ENCODE data around the gene SH3RF1. TPM values are rescaled to one million over a fixed set of nuclear protein-coding genes. Genes with fewer than 3 reads are reported as not detected.

The SH3RF1 gene
- total and polyA plus RNA-seq, 11 donors = 1.7 to 17.2 (median 8.9) TPM

GRCh38 chr4:169144061-169144600 is 126.6 kb downstream of the SH3RF1 start:
- Histone ChIP-seq H3K4me3 (no peak overlapping the region), H3K27ac (no peak overlapping the region), H3K36me3 (peaks cover 0 to 4% (median 0%) of the 10 kb centered on the region in 9 donors), H3K9me3 (no peaks in the 10 kb centered on the region), H3K27me3 (no peaks in the 10 kb centered on the region), H3K4me1 (peaks cover 0 to 3% (median 0%) of the 10 kb centered on the region in 12 donors)
- DNase-seq (no peak), ATAC-seq (no peak)
- intact Hi-C loops (cut with DNase I) = loop anchor here in 2 of 10 donors (10.0 kb wide), 2 partner anchors 121 to 129 kb away; partner anchors contain the start of gene CBR4 (in 1 of the 2)
- no peak for TF ChIP-seq POLR2A (IDR thresholded peaks at IDR 0.05)
- no peak for TF ChIP-seq CTCF (IDR thresholded peaks at IDR 0.05)

- 93 to 97% (median 96%) methylated on average over 9 of the region's 9 CpGs for WGBS, 4 donors
- intact Hi-C loops (cut with DNase I) = loop anchor here in 2 of 10 donors (10.0 kb wide), 2 partner anchors 121 to 129 kb away; partner anchors contain the start of gene CBR4 (in 1 of the 2)
- DNase-seq (no peak), ATAC-seq (no peak)
- Histone ChIP-seq H3K4me3 (no peak overlapping the region), H3K36me3 (peaks cover 0 to 4% (median 0%) of the 10 kb centered on the region in 9 donors), H3K4me1 (peaks cover 0 to 6% (median 0%) of the 10 kb centered on the region in 12 donors), H3K27ac (no peak overlapping the region), H3K9me3 (no peaks in the 10 kb centered on the region), H3K27me3 (no peaks in the 10 kb centered on the region)
- TF ChIP-seq POLR2A (IDR thresholded peaks at IDR 0.05) = no peak
- no peak for TF ChIP-seq CTCF (IDR thresholded peaks at IDR 0.05)
Observed at GRCh38 chr4:169143335-169143734, 127.4 kb downstream of the SH3RF1 start.

- H3K27me3 ChIP-seq = no peaks in the 10 kb centered on the region
- no peaks in the 10 kb centered on the region for H3K9me3 ChIP-seq
- no peaks in the 10 kb centered on the region for H3K36me3 ChIP-seq
- intact Hi-C loops (cut with DNase I) = loop anchor here in 2 of 10 donors (10.0 kb wide), 2 partner anchors 122 to 128 kb away; partner anchors contain the start of gene CBR4 (in 1 of the 2)
- H3K27ac ChIP-seq = no peak overlapping the region
- DNase-seq (no peak), ATAC-seq (no peak)
- TF ChIP-seq POLR2A (IDR thresholded peaks at IDR 0.05) (no peak), CTCF (IDR thresholded peaks at IDR 0.05) (no peak)
- H3K4me1 ChIP-seq = peaks cover 0 to 7% (median under 1%) of the 10 kb centered on the region in 12 donors
- H3K4me3 ChIP-seq = no peak overlapping the region
Observed at GRCh38 chr4:169142906-169143305, 127.8 kb downstream of the SH3RF1 start.

- no peaks in the 10 kb centered on the region for H3K36me3 ChIP-seq
- DNase-seq = no peak
- TF ChIP-seq CTCF (IDR thresholded peaks at IDR 0.05) (no peak), POLR2A (IDR thresholded peaks at IDR 0.05) (no peak)
- no peak overlapping the region for H3K4me3 ChIP-seq
- H3K4me1 ChIP-seq = peaks cover 0 to 12% (median 3%) of the 10 kb centered on the region in 12 donors
- WGBS, 4 donors = 89 to 92% (median 90%) methylated on average over 2 of the region's 2 CpGs
- no peaks in the 10 kb centered on the region for H3K9me3 ChIP-seq
- intact Hi-C loops (cut with DNase I) = loop anchor here in 2 of 10 donors (10.0 kb wide), 2 partner anchors 122 to 128 kb away; partner anchors contain the start of gene CBR4 (in 1 of the 2)
- H3K27me3 ChIP-seq = no peaks in the 10 kb centered on the region
- no peak overlapping the region for H3K27ac ChIP-seq
- no peak for ATAC-seq
Observed at GRCh38 chr4:169142391-169142790, 128.4 kb downstream of the SH3RF1 start.
